ENCODE measurements around the gene FAM50A.

DNA sequence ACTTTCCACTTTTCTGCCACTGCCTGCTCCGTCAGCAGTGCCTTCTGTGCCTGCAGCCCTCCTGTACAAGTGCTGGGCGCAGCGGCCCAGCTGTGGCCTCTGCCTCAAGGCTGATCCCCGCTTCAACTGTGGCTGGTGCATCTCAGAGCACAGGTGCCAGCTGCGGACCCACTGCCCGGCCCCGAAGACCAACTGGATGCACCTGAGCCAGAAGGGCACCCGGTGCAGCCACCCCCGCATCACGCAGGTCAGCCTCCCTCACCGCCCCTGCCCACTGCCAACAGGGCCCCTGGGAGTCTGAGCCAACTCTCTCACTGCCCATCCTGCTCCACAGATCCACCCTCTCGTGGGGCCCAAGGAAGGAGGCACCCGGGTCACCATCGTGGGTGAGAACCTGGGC is 21.7 kb downstream of the FAM50A start:
- TF ChIP-seq POLR2AphosphoS5 (IDR thresholded peaks at IDR 0.05; ENCODE audit: low read depth, low read length) (no peak), REST (IDR thresholded peaks at IDR 0.05; ENCODE audit: insufficient read depth in 1 of 2, low read depth in 2 of 2, low read length in 2 of 2) (no peak), SIN3A (IDR thresholded peaks at IDR 0.05; ENCODE audit: borderline replicate concordance, insufficient read depth, low read length) (no peak), TAF1 (IDR thresholded peaks at IDR 0.05; ENCODE audit: borderline replicate concordance, insufficient read depth, low read length) (no peak), FOXP2 (optimal IDR thresholded peaks at IDR 0.05; ENCODE audit: borderline replicate concordance, extremely low read depth, extremely low read length, insufficient read depth) (no peak)
